Right cardiac atrium (tissue), 5 donors: ENCODE data around the gene FOXS1. TPM values are rescaled to one million over a fixed set of nuclear protein-coding genes. Genes with fewer than 3 reads are reported as not detected.

Experiments
- ATAC-seq, 2 donors: fragments of 200-7000 bp; cut with Tn5 transposase; one replicate each; pipeline versions ENCODE4 v1.8.0 to v1.9.1; 2020; ENCODE audit warnings: moderate library complexity in 2 of 2, mild to moderate bottlenecking in 1 of 2
- DNase-seq, 3 donors: peaks; one replicate each; pipeline ENCODE4 v3.0.0-alpha.2; 2020
- H3K27ac ChIP-seq: one replicate; pipeline ENCODE4 v1.5.1; 2013; ENCODE audit warnings: mild to moderate bottlenecking, low read length, control low read depth, moderate library complexity
- H3K27me3 ChIP-seq: one replicate; pipeline ENCODE4 v1.6.1; 2013; ENCODE audit not compliant: control insufficient read depth, insufficient read depth
- H3K4me1 ChIP-seq: one replicate; pipeline ENCODE4 v1.6.1; 2013; ENCODE audit warnings: low read length; ENCODE audit not compliant: control insufficient read depth, insufficient read depth
- H3K4me3 ChIP-seq: one replicate; pipeline ENCODE4 v1.5.1; 2013; ENCODE audit warnings: low read length, control low read depth
- H3K9me3 ChIP-seq: one replicate; pipeline ENCODE4 v1.6.1; 2013; ENCODE audit warnings: low read length; ENCODE audit not compliant: control insufficient read depth
- WGBS: extraction: QIAGEN DNeasy Blood & Tissue Kit; methylation state at CpG from one replicate; pipeline ENCODE4 v1.1.7; 2013; 5-methylcytosine and 5-hydroxymethylcytosine counted together
- intact Hi-C, 4 donors: fragments of 100-400 bp; cut with DNase I; formaldehyde crosslinking; loops; one replicate each; pipeline versions ENCODE4 v1.11.0 to v1.14.0; 2022 to 2023
- polyA plus RNA-seq: library from polyadenylated mRNA; stranded (reverse); fragments of 200-250 nt; gene quantifications from one replicate; pipeline ENCODE4 v1.2.3, GENCODE V29; 2013
- total RNA-seq, 4 donors: library from RNA; stranded (reverse); fragmentation: NEBNext Ultra II Directional; extraction: Animal tissue kit (Norgen Biotek cat#: 25700); gene quantifications; one replicate each; pipeline ENCODE4 v1.2.1, GENCODE V29; 2021
- donor health status: healthy with polysubstance abuse.
- donor health status: DM: no; HTN: yes; CAD: no.
- donor health status: DM: no; HTN: no; CAD: no.
- donor health status: DM: no; HTN: yes; CAD: no; lungs with severe emphysema.
- donor health status: DM: yes; HTN: yes; CAD: no.

FOXS1 gene
- total and polyA plus RNA-seq, 5 donors: 2.0 to 4.3 (median 3.2) TPM

GRCh38 chr20:31809661-31810060, 35.7 kb downstream of the FOXS1 start:
- no peak overlapping the region for H3K27ac ChIP-seq
- 69% methylated on average over 3 of the region's 3 CpGs for WGBS
- ATAC-seq (no peak), DNase-seq (no peak)
- intact Hi-C loops: loop anchor here in 1 of 4 donors (10.0 kb wide), 1 partner anchor 65 kb away; no protein-coding TSS in a partner anchor
- H3K9me3 ChIP-seq: no peaks in the 10 kb centered on the region
- no peaks in the 10 kb centered on the region for H3K27me3 ChIP-seq
- peaks cover 16% of the 10 kb centered on the region for H3K4me1 ChIP-seq
- H3K4me3 ChIP-seq: no peak overlapping the region

- Histone ChIP-seq H3K4me1 (peaks cover 16% of the 10 kb centered on the region), H3K4me3 (no peak overlapping the region), H3K9me3 (no peaks in the 10 kb centered on the region), H3K27me3 (no peaks in the 10 kb centered on the region), H3K27ac (no peak overlapping the region)
- ATAC-seq (no peak), DNase-seq (no peak)
- WGBS: 88% methylated on average over 3 of the region's 3 CpGs
- intact Hi-C loops: loop anchor here in 1 of 4 donors (10.0 kb wide), 1 partner anchor 64 kb away; no protein-coding TSS in a partner anchor
Measured at GRCh38 chr20:31808481-31808880, 36.9 kb downstream of the FOXS1 start.

GRCh38 chr20:31806564-31807355, 38.6 kb downstream of the FOXS1 start:
- intact Hi-C loops: loop anchor here in 1 of 4 donors (10.0 kb wide), 1 partner anchor 62 kb away; no protein-coding TSS in a partner anchor
- H3K27me3 ChIP-seq: no peaks in the 10 kb centered on the region
- peak; percentile 47 to 71 for ATAC-seq
- H3K4me3 ChIP-seq: no peak overlapping the region
- no peaks in the 10 kb centered on the region for H3K9me3 ChIP-seq
- WGBS: 74% methylated on average over 8 of the region's 8 CpGs
- peak overlapping the region; percentile 58 for H3K27ac ChIP-seq
- DNase-seq: no peak
- H3K4me1 ChIP-seq: peaks cover 11% of the 10 kb centered on the region

- DNase-seq: no peak
- 93% methylated on average over 7 of the region's 7 CpGs for WGBS
- intact Hi-C loops: loop anchor here in 1 of 4 donors (10.0 kb wide), 1 partner anchor 59 kb away; no protein-coding TSS in a partner anchor
Measured at GRCh38 chr20:31803552-31804291, 41.7 kb downstream of the FOXS1 start.

GRCh38 chr20:31801508-31801907, 43.9 kb downstream of the FOXS1 start:
- intact Hi-C loops: loop anchor here in 1 of 4 donors (10.0 kb wide), 1 partner anchor 57 kb away; no protein-coding TSS in a partner anchor
- Histone ChIP-seq H3K4me1 (peaks cover 2% of the 10 kb centered on the region), H3K4me3 (no peak overlapping the region), H3K27ac (no peak overlapping the region), H3K27me3 (no peaks in the 10 kb centered on the region), H3K9me3 (no peaks in the 10 kb centered on the region)
- DNase-seq (no peak), ATAC-seq (peak in 1 of 2 donors; percentile 51)
- 60% methylated on average over 7 of the region's 7 CpGs for WGBS

More at GRCh38 chr20:31803552-31804291, 41.7 kb downstream of the FOXS1 start:
- peaks cover 5% of the 10 kb centered on the region for H3K4me1 ChIP-seq
- no peaks in the 10 kb centered on the region for H3K27me3 ChIP-seq
- no peak overlapping the region for H3K27ac ChIP-seq
- ATAC-seq: no peak
- no peaks in the 10 kb centered on the region for H3K9me3 ChIP-seq
- H3K4me3 ChIP-seq: no peak overlapping the region

- DNase-seq (no peak), ATAC-seq (no peak)
- Histone ChIP-seq H3K4me3 (no peak overlapping the region), H3K27ac (no peak overlapping the region), H3K4me1 (no peaks in the 10 kb centered on the region), H3K27me3 (no peaks in the 10 kb centered on the region), H3K9me3 (no peaks in the 10 kb centered on the region)
- intact Hi-C loops: no loop called here
- 89% methylated on average over 3 of the region's 3 CpGs for WGBS
Measured at GRCh38 chr20:31797364-31797763, 48.0 kb downstream of the FOXS1 start.

Other genes starting within 250 kb of the FOXS1 start
- gene ID1, start 240.3 kb downstream of the FOXS1 start, total RNA-seq: 100 to 1,000 TPM; 122 to 188 (median 134) TPM
- 273 TPM for gene ID1, start 240.3 kb downstream of the FOXS1 start, polyA plus RNA-seq
- gene COX4I2, start 207.7 kb downstream of the FOXS1 start, total RNA-seq: 10 to 100 TPM in 1 of 4 donors, 1 to 10 TPM in 3; 3.1 to 13.2 (median 9.0) TPM
- gene COX4I2, start 207.7 kb downstream of the FOXS1 start, polyA plus RNA-seq: 29.5 TPM
- gene BCL2L1, start 122.7 kb downstream of the FOXS1 start, total RNA-seq: 10 to 100 TPM; 39.9 to 56.9 (median 46.1) TPM
- 46.0 TPM for gene BCL2L1, start 122.7 kb downstream of the FOXS1 start, polyA plus RNA-seq
- 1 to 10 TPM in 2 of 4 donors, under 1 TPM in 2; 0.67 to 2.5 (median 1.5) TPM for gene TPX2, start 106.3 kb downstream of the FOXS1 start, total RNA-seq
- 0.41 TPM for gene TPX2, start 106.3 kb downstream of the FOXS1 start, polyA plus RNA-seq
- 1 to 10 TPM in 1 of 4 donors, under 1 TPM in 3; 0.51 to 2.0 (median 0.83) TPM for gene MYLK2, start 26.2 kb downstream of the FOXS1 start, total RNA-seq
- 0.54 TPM for gene MYLK2, start 26.2 kb downstream of the FOXS1 start, polyA plus RNA-seq
- gene DUSP15, start 24.9 kb upstream of the FOXS1 start, total RNA-seq: 1 to 10 TPM; 6.6 to 8.3 (median 7.1) TPM
- 11.0 TPM for gene DUSP15, start 24.9 kb upstream of the FOXS1 start, polyA plus RNA-seq
- under 1 TPM in 2 of 4 donors, not detected in 2; 0.15 to 0.19 TPM for gene TTLL9, start 25.0 kb upstream of the FOXS1 start, total RNA-seq
- gene TTLL9, start 25.0 kb upstream of the FOXS1 start, polyA plus RNA-seq: 0.14 TPM
- 1 to 10 TPM; 7.4 to 8.8 (median 8.6) TPM for gene PDRG1, start 106.4 kb upstream of the FOXS1 start, total RNA-seq
- 11.9 TPM for gene PDRG1, start 106.4 kb upstream of the FOXS1 start, polyA plus RNA-seq
- gene XKR7, start 122.5 kb upstream of the FOXS1 start, total RNA-seq: not detected
- gene XKR7, start 122.5 kb upstream of the FOXS1 start, polyA plus RNA-seq: under 0.01 TPM
- 1 to 10 TPM; 5.6 to 9.6 (median 7.8) TPM for gene CCM2L, start 164.8 kb upstream of the FOXS1 start, total RNA-seq
- gene CCM2L, start 164.8 kb upstream of the FOXS1 start, polyA plus RNA-seq: 10.3 TPM
- 1 to 10 TPM; 5.1 to 9.0 (median 7.8) TPM for gene HCK, start 206.6 kb upstream of the FOXS1 start, total RNA-seq
- 2.2 TPM for gene HCK, start 206.6 kb upstream of the FOXS1 start, polyA plus RNA-seq